Neuronal stem cell (in vitro differentiated cells): ENCODE data around the gene SCD.

Source experiments
- DNase-seq: peaks from one replicate; pipeline ENCODE4 v3.0.0-alpha.2; 2013; ENCODE audit warnings: low spot score
- H2AFZ ChIP-seq: one replicate; pipeline ENCODE4 v1.6.1; 2013; ENCODE audit warnings: mild to moderate bottlenecking, low read length, inconsistent platforms
- H2AK5ac ChIP-seq: 2 replicates; pipeline ENCODE4 v1.6.1; 2013; ENCODE audit warnings: low read depth, mild to moderate bottlenecking, inconsistent platforms, low read length, moderate library complexity, mixed read lengths
- H2BK120ac ChIP-seq: 2 replicates; pipeline ENCODE4 v1.6.1; 2013; ENCODE audit warnings: low read depth, mild to moderate bottlenecking, inconsistent platforms, low read length, moderate library complexity, mixed read lengths
- H2BK12ac ChIP-seq: one replicate; pipeline ENCODE4 v1.6.1; 2013; ENCODE audit warnings: low read length, inconsistent platforms
- H2BK15ac ChIP-seq: 2 replicates; pipeline ENCODE4 v1.6.1; 2013; ENCODE audit warnings: mild to moderate bottlenecking, low read length, inconsistent platforms, mixed read lengths
- H2BK5ac ChIP-seq: one replicate; pipeline ENCODE4 v1.6.1; 2013; ENCODE audit warnings: inconsistent platforms, mild to moderate bottlenecking, low read length, moderate library complexity
- H3K14ac ChIP-seq: one replicate; pipeline ENCODE4 v1.6.1; 2013; ENCODE audit warnings: low read length, inconsistent platforms
- H3K18ac ChIP-seq: 2 replicates; pipeline ENCODE4 v1.6.1; 2013; ENCODE audit warnings: low read length, inconsistent platforms
- H3K23ac ChIP-seq: 2 replicates; pipeline ENCODE4 v1.6.1; 2013; ENCODE audit warnings: low read depth, mild to moderate bottlenecking, mixed read lengths, low read length, inconsistent platforms; ENCODE audit not compliant: poor library complexity
- H3K27ac ChIP-seq: replicated peaks from 3 replicates; pipeline ENCODE4 v1.5.1; 2013; ENCODE audit warnings: low read length, inconsistent platforms
- H3K27me3 ChIP-seq, 3 experiments: 2 replicates each; pipeline ENCODE4 v1.6.1; 2013; ENCODE audit warnings: low read length in 3 of 3, mild to moderate bottlenecking in 2 of 3, inconsistent platforms in 1 of 3, low read depth in 1 of 3, mixed read lengths in 1 of 3, moderate library complexity in 1 of 3; ENCODE audit not compliant: control insufficient read depth in 3 of 3, insufficient read depth in 3 of 3
- H3K36me3 ChIP-seq, 2 donors: replicated peaks in 1 of 2; 2 replicates each; pipeline ENCODE4 v1.6.1; 2013; ENCODE audit warnings: low read length in 2 of 2; ENCODE audit not compliant: control insufficient read depth in 2 of 2, insufficient read depth in 2 of 2
- H3K4ac ChIP-seq: 2 replicates; pipeline ENCODE4 v1.6.1; 2013; ENCODE audit warnings: inconsistent platforms, mild to moderate bottlenecking, low read length, moderate library complexity
- H3K4me1 ChIP-seq, 2 donors: 1 replicate in 1 of 2; 2 replicates in 1 of 2; pipeline ENCODE4 v1.6.1; 2013; ENCODE audit warnings: low read length in 2 of 2, low read depth in 1 of 2; ENCODE audit not compliant: control insufficient read depth in 2 of 2, insufficient read depth in 1 of 2
- H3K4me2 ChIP-seq: one replicate; pipeline ENCODE4 v1.6.1; 2013; ENCODE audit warnings: mild to moderate bottlenecking, low read length, inconsistent platforms; ENCODE audit not compliant: insufficient read depth, poor library complexity, severe bottlenecking
- H3K4me3 ChIP-seq, 2 donors: 2 replicates each; pipeline ENCODE4 v1.5.1; 2013; ENCODE audit warnings: low read length in 2 of 2, mild to moderate bottlenecking in 2 of 2, inconsistent platforms in 1 of 2, moderate library complexity in 1 of 2
- H3K79me1 ChIP-seq: one replicate; pipeline ENCODE4 v1.6.1; 2013; ENCODE audit warnings: low read depth, mild to moderate bottlenecking, inconsistent platforms, low read length, moderate library complexity
- H3K9ac ChIP-seq: one replicate; pipeline ENCODE4 v1.6.1; 2013; ENCODE audit warnings: mild to moderate bottlenecking, low read depth, low read length, inconsistent platforms; ENCODE audit not compliant: poor library complexity
- H3K9me3 ChIP-seq, 2 donors: replicated peaks in 1 of 2; 2 replicates each; pipeline versions ENCODE3 to v1.6.1; 2013; ENCODE audit warnings: low read length in 2 of 2, mild to moderate bottlenecking in 2 of 2, inconsistent platforms in 1 of 2, low read depth in 1 of 2, mixed read lengths in 1 of 2, moderate library complexity in 1 of 2; ENCODE audit not compliant: control insufficient read depth in 2 of 2, insufficient read depth in 1 of 2
- H4K8ac ChIP-seq: one replicate; pipeline ENCODE4 v1.6.1; 2013; ENCODE audit warnings: low read depth, mild to moderate bottlenecking, inconsistent platforms, low read length, moderate library complexity
- H4K91ac ChIP-seq: one replicate; pipeline ENCODE4 v1.6.1; 2013; ENCODE audit warnings: low read length, low read depth, mild to moderate bottlenecking, inconsistent platforms; ENCODE audit not compliant: poor library complexity
- WGBS, 2 donors: extraction: QIAGEN DNeasy Blood & Tissue Kit; methylation state at CpG; one replicate each; pipeline ENCODE4 v1.1.7; 2013; ENCODE audit warnings: missing lambda C conversion rate in 2 of 2, mixed read lengths in 1 of 2; ENCODE audit not compliant: insufficient read length in 2 of 2, insufficient replicate concordance in 1 of 2; ENCODE audit errors: extremely low coverage in 2 of 2; 5-methylcytosine and 5-hydroxymethylcytosine counted together

SCD gene

DNA sequence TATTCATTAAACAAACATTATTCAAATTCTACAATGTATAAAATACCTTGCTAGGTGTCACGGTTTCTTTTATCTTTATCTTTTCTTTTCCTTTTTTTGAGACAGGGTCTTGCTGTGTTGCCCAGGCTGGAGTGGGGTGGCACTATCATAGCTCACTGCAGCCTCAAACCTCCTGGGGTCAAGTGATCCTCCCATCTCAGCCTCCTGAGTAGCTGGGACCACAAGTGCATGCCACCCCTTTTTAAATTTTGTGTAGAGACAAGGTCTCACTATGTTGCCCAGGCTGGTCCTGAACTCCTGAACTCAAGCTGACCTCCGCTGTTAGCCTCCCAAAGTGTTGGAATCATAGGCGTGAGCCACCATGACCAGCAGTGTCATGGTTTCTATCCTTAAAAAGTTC lies 42.6 kb upstream of the SCD start:
- no peak overlapping the region for H3K18ac ChIP-seq
- no peak overlapping the region for H2AFZ ChIP-seq
- no peak overlapping the region for H2BK120ac ChIP-seq
- no peaks in the 10 kb centered on the region for H3K36me3 ChIP-seq
- no peak overlapping the region for H3K23ac ChIP-seq
- no CpG with 5 or more reads among the region's 3 CpGs for WGBS, 2 donors
- H3K27me3 ChIP-seq = peaks cover 0 to 18% (median 0%) of the 10 kb centered on the region in 3 experiments
- H3K79me1 ChIP-seq = no peaks in the 10 kb centered on the region
- H3K4me1 ChIP-seq = peaks cover 0 to 17% of the 10 kb centered on the region in 2 donors
- no peak overlapping the region for H2BK15ac ChIP-seq
- no peaks in the 10 kb centered on the region for H3K9me3 ChIP-seq
- no peak overlapping the region for H3K4ac ChIP-seq
- no peak overlapping the region for H4K8ac ChIP-seq
- no peak overlapping the region for H2AK5ac ChIP-seq
- H3K4me3 ChIP-seq = no peak overlapping the region
- no peak overlapping the region for H3K9ac ChIP-seq
- no peak overlapping the region for H2BK12ac ChIP-seq
- no peak overlapping the region for H3K4me2 ChIP-seq
- H2BK5ac ChIP-seq = no peak overlapping the region
- DNase-seq = no peak
- H4K91ac ChIP-seq = no peak overlapping the region
- no peak overlapping the region for H3K27ac ChIP-seq
- no peak overlapping the region for H3K14ac ChIP-seq

GRCh38 chr10:100306861-100307260 lies 40.2 kb upstream of the SCD start:
- Histone ChIP-seq H2BK15ac (no peak overlapping the region), H3K23ac (no peak overlapping the region), H3K9ac (no peak overlapping the region), H3K36me3 (no peaks in the 10 kb centered on the region), H4K8ac (no peak overlapping the region), H2AFZ (no peak overlapping the region), H3K14ac (no peak overlapping the region), H2BK120ac (no peak overlapping the region), H3K4me2 (no peak overlapping the region), H3K4me3 (no peak overlapping the region), H3K27ac (no peak overlapping the region), H3K9me3 (no peaks in the 10 kb centered on the region), H3K4me1 (peaks cover 0 to 2% of the 10 kb centered on the region in 2 donors), H2BK5ac (no peak overlapping the region), H3K79me1 (no peaks in the 10 kb centered on the region), H4K91ac (no peak overlapping the region), H3K4ac (no peak overlapping the region), H2AK5ac (no peak overlapping the region), H3K27me3 (peaks cover 0 to 39% (median 0%) of the 10 kb centered on the region in 3 experiments), H3K18ac (no peak overlapping the region), H2BK12ac (no peak overlapping the region)
- no peak for DNase-seq
- no CpG with 5 or more reads among the region's 5 CpGs for WGBS, 2 donors

DNA sequence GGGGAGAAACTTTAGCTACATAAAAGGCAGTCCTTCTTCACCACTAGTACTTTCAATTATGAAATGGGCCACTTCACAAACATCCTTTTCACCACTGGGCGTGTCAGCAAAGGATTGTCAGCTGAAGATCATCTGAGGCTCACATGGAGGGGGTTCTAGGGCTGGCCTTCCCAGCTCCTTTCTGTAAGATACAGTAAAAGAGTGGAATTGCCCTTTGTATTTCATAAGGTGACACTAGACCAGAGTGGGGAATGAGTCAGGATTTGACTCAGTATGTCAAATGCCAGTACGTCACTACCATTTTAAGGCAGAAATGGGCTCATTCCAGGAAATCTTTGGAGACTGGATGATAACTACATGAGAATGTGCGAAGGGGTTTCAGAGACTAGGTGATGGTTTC lies 39.3 kb upstream of the SCD start:
- Histone ChIP-seq H3K23ac (no peak overlapping the region), H2BK120ac (no peak overlapping the region), H3K4me1 (no peaks in the 10 kb centered on the region), H2AFZ (no peak overlapping the region), H3K14ac (no peak overlapping the region), H4K8ac (no peak overlapping the region), H2BK5ac (no peak overlapping the region), H2AK5ac (no peak overlapping the region), H4K91ac (no peak overlapping the region), H2BK12ac (no peak overlapping the region), H3K79me1 (no peaks in the 10 kb centered on the region), H3K4ac (no peak overlapping the region), H3K4me3 (no peak overlapping the region), H3K18ac (no peak overlapping the region), H3K9me3 (no peaks in the 10 kb centered on the region), H3K27ac (no peak overlapping the region), H2BK15ac (no peak overlapping the region), H3K36me3 (no peaks in the 10 kb centered on the region), H3K9ac (no peak overlapping the region), H3K27me3 (peaks cover 0 to 47% (median 0%) of the 10 kb centered on the region in 3 experiments), H3K4me2 (no peak overlapping the region)
- DNase-seq = no peak
- WGBS, 2 donors = no CpG with 5 or more reads among the region's 3 CpGs

- Histone ChIP-seq H2BK120ac (no peak overlapping the region), H2BK12ac (no peak overlapping the region), H3K36me3 (no peaks in the 10 kb centered on the region), H2BK5ac (no peak overlapping the region), H3K14ac (no peak overlapping the region), H3K27me3 (peaks cover 0 to 63% (median 0%) of the 10 kb centered on the region in 3 experiments), H4K8ac (no peak overlapping the region), H2BK15ac (no peak overlapping the region), H2AFZ (no peak overlapping the region), H4K91ac (no peak overlapping the region), H3K27ac (no peak overlapping the region), H3K9ac (no peak overlapping the region), H3K4me1 (no peaks in the 10 kb centered on the region), H3K4me3 (no peak overlapping the region), H3K79me1 (no peaks in the 10 kb centered on the region), H3K9me3 (no peaks in the 10 kb centered on the region), H2AK5ac (no peak overlapping the region), H3K18ac (no peak overlapping the region), H3K23ac (no peak overlapping the region), H3K4ac (no peak overlapping the region), H3K4me2 (no peak overlapping the region)
- no peak for DNase-seq
- whole genome bisulfite sequencing, 2 donors = no CpG with 5 or more reads among the region's 4 CpGs
Measured at GRCh38 chr10:100311298-100311697, 35.7 kb upstream of the SCD start.
